NCI-H146 (cell line): ENCODE measurements around the gene TRIM44.

Source experiments
- DNase-seq: peaks from one replicate; lab custom pipeline; 2025; lab: John Stamatoyannopoulos, UW

Gene TRIM44, protein sequence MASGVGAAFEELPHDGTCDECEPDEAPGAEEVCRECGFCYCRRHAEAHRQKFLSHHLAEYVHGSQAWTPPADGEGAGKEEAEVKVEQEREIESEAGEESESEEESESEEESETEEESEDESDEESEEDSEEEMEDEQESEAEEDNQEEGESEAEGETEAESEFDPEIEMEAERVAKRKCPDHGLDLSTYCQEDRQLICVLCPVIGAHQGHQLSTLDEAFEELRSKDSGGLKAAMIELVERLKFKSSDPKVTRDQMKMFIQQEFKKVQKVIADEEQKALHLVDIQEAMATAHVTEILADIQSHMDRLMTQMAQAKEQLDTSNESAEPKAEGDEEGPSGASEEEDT

DNA sequence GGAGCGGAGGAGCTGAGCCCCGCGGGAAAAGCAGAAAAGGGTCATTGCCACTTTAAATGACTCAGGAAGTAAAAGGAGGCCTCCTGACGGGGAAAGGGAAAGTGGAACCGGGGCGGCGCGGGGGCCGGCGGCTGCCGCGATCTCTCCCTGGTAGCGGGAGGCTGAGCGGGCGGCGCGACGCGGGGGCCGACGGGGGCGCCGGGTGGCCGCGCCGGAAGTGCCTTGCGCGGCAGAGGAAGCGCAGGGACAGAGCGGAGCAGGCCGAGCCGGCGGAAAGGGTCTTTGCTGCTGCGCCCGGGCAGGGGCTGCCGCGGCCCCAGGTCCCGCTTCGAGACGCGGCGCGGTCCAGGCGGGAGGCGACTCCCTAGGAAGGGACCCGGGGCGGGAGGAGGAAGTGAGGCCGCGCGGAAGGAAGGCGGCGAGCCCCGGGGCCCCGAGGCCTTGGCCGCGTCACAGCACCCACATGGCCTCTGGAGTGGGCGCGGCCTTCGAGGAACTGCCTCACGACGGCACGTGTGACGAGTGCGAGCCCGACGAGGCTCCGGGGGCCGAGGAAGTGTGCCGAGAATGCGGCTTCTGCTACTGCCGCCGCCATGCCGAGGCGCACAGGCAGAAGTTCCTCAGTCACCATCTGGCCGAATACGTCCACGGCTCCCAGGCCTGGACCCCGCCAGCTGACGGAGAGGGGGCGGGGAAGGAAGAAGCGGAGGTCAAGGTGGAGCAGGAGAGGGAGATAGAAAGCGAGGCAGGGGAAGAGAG lies at the start of gene TRIM44:
TRIM44 (plus strand) TSS at position 127 of the 759 bp plus-strand sequence; CDS start at position 464, 337 bp downstream.
- DNase-seq: peak; percentile 86

DNA sequence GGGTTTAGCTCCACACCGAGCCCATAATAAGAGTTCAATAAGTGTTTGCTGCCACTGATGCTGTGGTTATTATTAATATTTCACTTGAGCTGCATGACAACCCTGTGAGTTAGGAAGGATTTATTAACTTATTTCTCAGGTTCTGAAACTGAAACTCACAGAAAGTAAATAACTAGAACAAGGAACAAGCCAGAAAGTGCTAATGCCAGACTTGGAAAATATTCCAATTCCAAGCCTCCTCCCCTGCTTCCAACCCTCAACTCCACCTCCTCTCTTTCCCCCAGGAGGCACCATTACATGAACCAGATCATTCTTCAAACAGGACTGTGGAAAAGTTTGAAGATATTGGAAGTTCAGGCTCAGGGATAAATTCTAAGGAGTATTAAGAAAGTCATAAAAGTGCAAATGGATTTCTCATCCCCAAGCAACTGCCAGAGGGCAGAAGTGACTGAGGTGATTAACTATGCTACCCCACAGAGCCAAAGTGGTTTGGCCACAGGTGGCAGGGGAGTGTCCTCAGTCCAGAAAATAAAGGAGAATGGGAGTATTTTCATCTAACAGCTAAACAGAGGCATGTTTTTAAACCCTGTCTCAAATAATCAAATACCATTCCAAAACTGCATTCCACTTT lies 47.5 kb upstream of the TRIM44 start:
- DNase-seq: peak; percentile 38

DNA sequence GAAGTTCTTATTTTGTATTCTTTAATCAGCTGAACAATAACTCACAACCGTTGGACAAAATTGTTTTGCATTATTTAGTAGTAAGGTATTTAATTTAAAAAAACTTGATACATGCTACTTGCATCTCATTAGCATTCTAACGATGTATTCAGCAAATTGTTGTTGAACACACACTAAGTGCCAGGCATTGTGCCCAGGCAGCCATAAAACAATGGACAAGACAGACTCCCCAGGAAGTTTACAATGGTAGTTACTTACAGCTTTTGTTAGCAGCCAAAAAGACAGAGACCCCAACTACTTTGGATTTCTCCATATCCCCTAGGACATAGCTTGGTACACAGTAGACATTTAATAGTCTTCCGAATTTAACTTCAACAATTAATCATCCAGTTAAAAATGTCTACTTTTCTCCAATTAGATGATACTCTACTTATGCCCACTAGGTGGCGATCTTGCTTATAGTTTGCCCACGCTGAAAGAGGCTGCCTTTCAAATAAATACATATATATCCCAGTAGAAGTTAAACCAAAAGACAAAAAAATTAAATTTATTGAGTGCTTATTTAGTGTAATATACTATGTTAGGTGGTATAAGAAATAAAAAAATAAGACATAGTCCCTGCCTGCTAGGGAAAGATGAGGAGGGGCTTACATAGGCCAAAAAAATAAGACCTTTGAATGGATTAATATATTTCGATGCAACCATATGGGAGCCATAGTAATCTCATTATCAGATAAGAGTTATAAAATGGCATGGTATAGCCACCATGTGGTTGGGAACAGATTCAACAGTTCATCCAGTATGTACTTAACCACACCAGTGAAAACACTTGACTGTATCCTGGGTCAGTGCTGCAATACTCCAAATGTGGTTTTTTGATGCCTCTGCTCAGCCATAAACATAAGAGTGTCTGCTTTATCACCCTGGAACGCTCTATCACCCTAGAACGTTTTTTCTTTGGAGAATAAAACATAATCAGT lies 46.4 kb upstream of the TRIM44 start:
- DNase-seq: peak; percentile 52

- no peak for DNase-seq
These were observed 45.3 kb upstream of the TRIM44 start for GRCh38 chr11:35617316-35617686.

DNA sequence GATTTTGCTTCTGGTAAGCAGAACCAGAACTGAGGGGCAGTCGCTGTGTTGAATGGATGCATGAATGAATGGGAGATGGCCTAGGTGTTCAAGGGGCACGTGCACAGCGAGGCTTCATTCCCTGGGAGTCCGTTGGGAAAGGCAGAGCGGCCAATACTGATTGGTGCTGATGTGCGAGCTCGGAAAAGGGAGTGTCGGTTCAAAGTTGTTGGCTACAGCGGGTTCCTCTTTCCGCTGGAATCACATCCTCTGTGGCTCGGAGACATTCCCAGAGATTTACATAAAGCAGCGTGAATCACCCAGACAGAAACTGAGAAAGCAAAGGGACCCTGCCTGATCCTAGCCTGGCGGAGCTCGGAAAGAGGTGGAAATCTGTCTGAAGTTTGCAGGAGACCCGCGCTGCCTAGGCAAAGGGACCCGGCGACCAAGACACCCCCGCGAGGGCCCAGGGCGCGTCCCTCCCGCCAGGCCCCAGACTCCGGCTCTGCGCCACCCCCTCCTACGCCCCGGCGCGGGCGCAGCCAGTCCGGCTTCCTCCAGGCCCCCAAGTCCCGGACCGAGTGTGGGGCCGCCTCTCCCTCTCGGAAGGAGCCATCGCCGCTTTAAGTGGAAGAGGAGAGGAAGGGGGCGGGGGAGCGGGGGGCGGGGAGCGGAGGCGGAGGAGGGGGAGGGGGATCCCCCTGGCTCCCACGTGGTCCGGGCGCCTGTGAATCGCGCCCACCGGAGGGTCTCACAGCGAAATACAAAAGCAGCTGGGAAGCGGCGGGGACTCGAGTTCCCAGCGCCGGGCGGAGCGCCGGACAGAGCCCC lies 44.7 kb upstream of the TRIM44 start, which contains the start of gene FJX1:
FJX1 (plus strand) TSS at position 774 of the 810 bp plus-strand sequence. CDS start 177 bp downstream, outside the sequence.
- DNase-seq: peak; percentile 80

GRCh38 chr11:35618497-35619115 lies 44.0 kb upstream of the TRIM44 start:
- peak; percentile 60 for DNase-seq

GRCh38 chr11:35619116-35619854 lies 43.3 kb upstream of the TRIM44 start:
- DNase-seq: peak; percentile 80

DNA sequence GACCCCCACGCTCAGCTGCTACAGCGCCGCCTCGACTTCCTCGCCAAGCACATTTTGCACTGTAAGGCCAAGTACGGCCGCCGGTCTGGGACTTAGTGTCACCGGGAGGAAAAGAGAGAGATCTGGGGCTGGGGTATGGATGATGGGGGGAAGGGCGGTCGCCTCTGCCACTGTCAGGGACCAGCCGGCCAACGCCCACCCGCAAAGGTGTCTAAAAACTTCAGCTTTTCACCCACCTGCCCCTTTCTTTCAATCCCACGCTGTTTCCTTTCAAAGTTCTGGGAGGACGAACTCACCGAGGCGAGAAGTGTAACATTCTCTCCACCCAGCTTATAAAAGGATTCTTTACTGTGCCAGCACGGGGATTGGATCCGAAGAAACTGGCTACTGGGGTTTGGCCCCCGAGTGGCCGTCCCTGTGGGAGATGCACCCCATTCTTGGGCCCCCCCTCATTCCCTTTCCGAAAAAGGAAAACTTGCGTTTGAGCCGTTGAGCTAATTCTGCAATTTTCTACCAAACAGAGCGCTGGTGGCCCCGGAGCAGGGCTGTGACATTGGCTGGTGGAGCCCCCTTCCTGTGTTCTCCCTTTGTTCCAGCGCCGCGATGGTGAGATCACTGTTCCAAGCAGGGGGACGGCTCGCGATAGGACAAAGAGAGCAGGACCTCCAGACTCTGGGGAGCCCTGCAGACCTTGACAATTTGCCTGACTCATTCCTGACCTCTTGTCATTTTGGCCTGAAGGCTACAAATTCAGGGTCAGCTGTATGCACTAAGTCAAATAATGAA lies 42.5 kb upstream of the TRIM44 start:
- peak; percentile 69 for DNase-seq

- DNase-seq: no peak
These were observed 41.8 kb upstream of the TRIM44 start for GRCh38 chr11:35620795-35621194.

GRCh38 chr11:35621620-35622019 lies 41.0 kb upstream of the TRIM44 start:
- DNase-seq: no peak

- DNase-seq: no peak
These were observed 40.5 kb upstream of the TRIM44 start for GRCh38 chr11:35622070-35622469.

DNA sequence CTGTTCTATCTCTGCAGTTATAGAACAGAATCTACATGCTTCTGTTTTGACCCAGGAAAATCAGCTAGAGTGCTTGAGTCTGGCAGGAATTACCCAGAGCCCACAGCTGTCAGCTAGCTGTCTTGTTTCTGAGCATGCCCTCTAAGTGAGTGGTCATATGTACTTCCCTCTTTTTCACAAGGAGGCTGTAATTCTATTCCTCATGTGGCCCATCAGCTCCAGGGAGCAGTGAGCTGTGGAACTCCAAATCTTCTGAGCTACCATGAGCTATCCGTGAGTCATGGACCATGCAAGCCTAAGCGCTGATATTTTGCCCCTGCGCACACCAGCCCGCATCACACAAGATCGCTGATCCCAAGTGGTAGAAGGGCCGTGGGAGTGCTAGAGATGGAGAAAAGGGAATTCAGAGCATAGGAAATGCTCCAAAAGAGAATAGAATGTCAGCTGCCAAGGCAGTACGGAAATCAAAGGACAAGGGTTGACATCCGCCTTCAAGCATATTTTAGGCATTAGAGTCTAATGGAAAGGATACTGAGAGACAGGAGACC lies 38.9 kb upstream of the TRIM44 start:
- no peak for DNase-seq

- DNase-seq: no peak
These were observed 38.3 kb upstream of the TRIM44 start for GRCh38 chr11:35624316-35624715.

- DNase-seq: no peak
These were observed 37.8 kb upstream of the TRIM44 start for GRCh38 chr11:35624781-35625180.

DNA sequence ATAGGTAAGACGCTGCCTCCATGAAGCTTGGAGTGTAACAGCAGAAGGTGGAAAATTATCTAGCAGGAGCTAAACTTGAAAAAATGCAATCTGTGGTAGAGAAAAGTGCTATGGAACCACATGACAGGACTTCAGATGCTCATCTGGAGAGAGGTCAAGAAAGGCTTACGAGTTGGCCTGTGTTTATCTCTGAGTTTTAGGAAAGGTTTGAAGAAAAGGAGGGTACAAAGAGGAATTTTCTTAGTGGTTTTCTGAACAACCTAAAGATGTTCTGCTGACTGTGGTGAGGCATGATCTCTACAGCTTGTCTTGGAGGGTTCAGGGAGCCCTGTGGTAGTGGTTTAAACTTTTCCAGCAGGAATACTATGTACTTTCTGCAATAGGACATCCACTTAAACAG lies 36.1 kb upstream of the TRIM44 start:
- DNase-seq: no peak

GRCh38 chr11:35629511-35629910 lies 33.1 kb upstream of the TRIM44 start:
- DNase-seq: no peak

DNA sequence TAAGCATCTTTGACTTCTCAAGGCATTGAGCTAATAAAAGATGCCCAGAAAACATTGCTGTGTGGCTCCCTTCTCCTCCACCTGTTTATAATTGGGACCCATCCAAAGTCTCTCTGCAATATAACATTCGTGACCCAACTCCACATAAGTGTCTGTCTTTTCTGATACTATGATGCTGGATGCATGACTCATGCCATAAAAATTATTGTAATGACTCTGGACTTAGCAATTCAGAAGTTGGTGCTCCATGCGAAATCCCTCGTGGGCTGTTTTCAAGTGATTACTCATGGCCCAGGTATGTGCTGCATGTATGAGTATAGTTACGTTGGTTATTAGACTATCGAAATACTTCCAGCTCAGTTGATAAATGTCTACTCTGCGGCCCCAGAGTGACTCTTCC lies 32.7 kb upstream of the TRIM44 start:
- no peak for DNase-seq

- no peak for DNase-seq
These were observed 30.7 kb upstream of the TRIM44 start for GRCh38 chr11:35631891-35632290.
